Upper lobe of left lung (tissue), 6 donors: ENCODE results near the gene SPACDR. TPM values are rescaled to one million over a fixed set of nuclear protein-coding genes. Genes with fewer than 3 reads are reported as not detected.
A peak's percentile ranks its signal among the peaks of the same experiment; 100 is the strongest.

ENCODE experiments used
- ATAC-seq, 2 donors: fragments of 200-7000 bp; cut with Tn5 transposase; one replicate each; pipeline ENCODE4 v1.9.1; 2022; ENCODE audit warnings: mild to moderate bottlenecking in 2 of 2, moderate library complexity in 2 of 2; ENCODE audit not compliant: low FRiP score in 2 of 2
- DNase-seq, 2 donors: peaks; one replicate each; pipeline ENCODE4 v3.0.0-alpha.2; 2019 to 2020
- H3K27ac ChIP-seq, 4 donors: fragments of 200-600 bp; sonication (generic); one replicate each; pipeline ENCODE4 v1.5.1; 2016 to 2019
- H3K27me3 ChIP-seq, 4 donors: fragments of 200-600 bp; sonication (generic); one replicate each; pipeline ENCODE4 v1.5.1; 2017 to 2019
- H3K36me3 ChIP-seq, 4 donors: fragments of 200-600 bp; sonication (generic); one replicate each; pipeline ENCODE4 v1.5.1; 2016 to 2019
- H3K4me1 ChIP-seq, 4 donors: fragments of 200-600 bp; sonication (generic); one replicate each; pipeline ENCODE4 v1.5.1; 2018 to 2019
- H3K4me3 ChIP-seq, 4 donors: fragments of 200-600 bp; sonication (generic); one replicate each; pipeline ENCODE4 v1.5.1; 2017 to 2019; ENCODE audit warnings: mild to moderate bottlenecking in 2 of 4, moderate library complexity in 1 of 4
- H3K9me3 ChIP-seq, 4 donors: fragments of 200-600 bp; sonication (generic); one replicate each; pipeline ENCODE4 v1.5.1; 2018 to 2019
- CTCF ChIP-seq, 6 experiments: fragments of 450-650 bp in 4 of 6; fragments of 200-600 bp in 2 of 6; sonication (generic) in 2 of 6; IDR thresholded peaks; one replicate each; pipeline ENCODE4 v1.5.1; 2016 to 2019; ENCODE audit warnings: antibody characterized with exemption in 6 of 6
- EP300 ChIP-seq, 4 donors: sonication (generic); formaldehyde crosslinking; IDR thresholded peaks; one replicate each; pipeline ENCODE4 v1.5.1; 2017; ENCODE audit warnings: antibody characterized with exemption in 4 of 4, control low read depth in 2 of 4
- POLR2A ChIP-seq, 4 donors: fragments of 450-650 bp; IDR thresholded peaks; one replicate each; pipeline ENCODE4 v1.5.1; 2016 to 2017; ENCODE audit warnings: antibody characterized with exemption in 4 of 4, mild to moderate bottlenecking in 2 of 4
- POLR2AphosphoS5 ChIP-seq, 2 donors: sonication (generic); formaldehyde crosslinking; IDR thresholded peaks; one replicate each; pipeline ENCODE4 v1.5.1; 2017; ENCODE audit warnings: antibody characterized with exemption in 2 of 2
- WGBS, 2 donors: methylation state at CpG; one replicate each; pipeline ENCODE4 v1.1.5; 2017 to 2018; 5-methylcytosine and 5-hydroxymethylcytosine counted together
- total RNA-seq, 6 donors: library from RNA; depleted of rRNA in 4 of 6; stranded (reverse); fragments of >200 nt in 4 of 6; gene quantifications; one replicate each; pipeline versions ENCODE4 v1.1.0 to v1.2.1, GENCODE V29; 2016 to 2021
- donor health status: DM: no; HTN: no; CAD: no; lungs with moderate emphysema.
- donor health status: DM: no; HTN: yes; CAD: no; lungs with severe emphysema.

SPACDR gene
- total RNA-seq, 6 donors from 2014 or later = 0.59 to 2.1 (median 1.3) TPM; not detected in 2

DNA sequence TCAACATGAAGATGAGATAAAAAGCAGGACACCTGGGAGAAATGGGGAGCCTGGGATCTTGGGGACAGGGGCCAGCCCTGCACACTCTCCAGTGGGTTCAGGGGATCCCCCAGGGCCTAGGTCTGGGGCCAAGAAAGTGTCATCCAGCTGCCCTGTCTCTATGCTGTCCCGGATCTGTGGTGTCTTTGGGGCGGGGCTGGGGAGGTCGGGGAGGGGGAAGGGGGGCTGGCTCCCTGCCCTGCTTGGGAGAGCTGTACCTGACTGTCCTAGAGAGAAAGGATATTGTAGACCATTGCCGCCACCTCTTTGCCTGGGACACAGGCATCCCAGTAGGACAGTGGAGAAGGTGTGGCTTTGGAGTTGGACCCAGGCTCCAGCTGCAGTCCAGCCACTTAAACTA lies 7.0 kb upstream of the SPACDR start:
- Histone ChIP-seq H3K27me3 (no peaks in the 10 kb centered on the region), H3K36me3 (peaks cover 7 to 65% (median 34%) of the 10 kb centered on the region in 4 donors), H3K27ac (peak overlapping the region in 1 of 4 donors; percentile 29), H3K9me3 (no peaks in the 10 kb centered on the region), H3K4me1 (peaks cover 33 to 60% (median 43%) of the 10 kb centered on the region in 4 donors), H3K4me3 (no peak overlapping the region)
- 61% methylated on average over 4 of the region's 4 CpGs; no CpG with 5 or more reads in 1 of the 2 donors for WGBS, 2 donors
- DNase-seq (no peak), ATAC-seq (no peak)
- TF ChIP-seq POLR2AphosphoS5 (IDR thresholded peaks at IDR 0.05) (no peak), CTCF (IDR thresholded peaks at IDR 0.05) (no peak), POLR2A (IDR thresholded peaks at IDR 0.05) (no peak), EP300 (IDR thresholded peaks at IDR 0.05) (no peak)

DNA sequence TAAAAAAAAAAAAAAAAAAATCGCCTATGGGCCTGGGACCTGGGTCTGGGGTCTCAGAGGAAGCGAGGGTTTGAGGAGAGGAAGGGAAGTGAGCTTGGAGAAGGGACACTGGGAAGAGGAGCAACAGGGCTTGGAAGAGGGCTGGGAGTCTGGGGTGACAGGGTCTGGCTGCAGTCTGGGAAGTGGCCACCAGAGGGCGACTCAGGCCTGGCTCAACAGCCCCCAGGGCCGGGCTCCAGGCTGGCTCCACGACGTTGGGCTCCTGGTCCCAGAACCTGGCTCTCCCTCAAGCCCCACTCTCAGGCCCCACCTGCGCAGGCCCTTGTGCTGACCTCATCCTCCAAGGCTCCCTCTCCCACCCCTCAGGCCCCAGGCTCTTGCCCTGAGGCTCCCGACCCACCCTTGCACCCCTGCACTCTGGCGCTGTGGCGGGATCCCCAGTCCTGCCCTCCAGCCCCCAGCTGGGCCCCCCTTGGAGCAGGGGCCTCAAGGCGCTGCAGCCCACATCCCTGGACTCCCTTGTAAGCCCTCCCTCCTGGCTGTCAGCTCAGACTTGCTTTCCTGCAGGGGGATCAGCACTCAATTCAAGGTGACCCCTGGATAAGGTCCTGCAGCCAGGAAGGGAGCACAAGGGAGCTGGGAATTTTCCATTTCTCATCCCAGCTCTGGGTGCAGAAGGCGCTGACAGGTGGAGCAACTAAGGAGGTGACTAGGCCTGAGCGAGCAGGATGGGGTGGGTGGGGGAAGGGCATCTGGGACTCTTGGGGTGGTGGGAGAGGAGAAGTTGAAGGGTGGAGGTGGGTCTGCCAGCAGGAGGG lies 5.4 kb upstream of the SPACDR start:
- Histone ChIP-seq H3K4me1 (peaks cover 29 to 54% (median 38%) of the 10 kb centered on the region in 4 donors), H3K9me3 (no peaks in the 10 kb centered on the region), H3K27ac (peak overlapping the region in 2 of 4 donors; percentile 42 to 61), H3K27me3 (no peaks in the 10 kb centered on the region), H3K4me3 (no peak overlapping the region), H3K36me3 (peaks cover 7 to 55% (median 29%) of the 10 kb centered on the region in 4 donors)
- ATAC-seq = peak; percentile 87 to 91
- peak; percentile 90 to 91 for DNase-seq
- TF ChIP-seq EP300 (IDR thresholded peaks at IDR 0.05) = no peak
- TF ChIP-seq POLR2A (IDR thresholded peaks at IDR 0.05) = no peak
- TF ChIP-seq CTCF (IDR thresholded peaks at IDR 0.05) = peak; percentile 94 to 98 (median 96)
- no peak for TF ChIP-seq POLR2AphosphoS5 (IDR thresholded peaks at IDR 0.05)
- WGBS, 2 donors = 18 to 49% methylated on average over 9 to 10 of the region's 13 CpGs

DNA sequence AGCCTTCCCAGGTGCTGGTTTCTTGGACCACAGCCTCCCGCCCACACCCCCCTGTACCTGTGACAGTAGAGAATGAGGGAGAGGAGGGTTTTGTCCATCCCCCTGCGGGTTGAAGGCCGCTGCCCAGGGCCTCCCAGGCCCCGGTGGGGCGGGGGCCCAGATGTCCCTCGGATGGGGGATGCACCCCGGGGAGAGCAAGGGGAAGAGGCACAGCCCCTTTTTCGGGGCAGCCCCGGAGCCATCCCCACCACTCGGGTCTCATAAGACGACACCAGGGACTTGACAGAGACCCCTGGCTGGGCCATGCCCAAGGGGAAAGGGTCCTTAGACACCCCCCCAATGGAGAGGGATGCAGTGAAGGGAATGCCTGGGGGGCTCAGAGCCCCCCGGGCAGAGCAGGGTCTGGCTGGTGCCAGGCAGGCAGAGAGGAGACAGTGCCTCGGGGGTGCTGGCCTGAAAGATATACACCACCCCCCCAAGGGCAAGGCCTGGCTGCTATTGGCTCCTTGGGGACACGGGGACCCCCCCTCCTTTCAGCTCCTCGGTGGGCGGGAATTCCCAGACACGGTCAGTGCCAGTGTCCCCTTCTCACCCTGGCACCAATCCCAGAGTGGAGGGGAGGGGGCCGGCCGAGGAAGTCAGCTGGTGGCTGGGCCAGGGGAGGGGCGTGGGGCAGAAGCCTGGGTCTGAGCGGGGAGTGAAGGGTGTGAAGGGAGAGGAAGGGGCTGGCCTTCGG lies 3.7 kb upstream of the SPACDR start:
- no peak for ATAC-seq
- Histone ChIP-seq H3K36me3 (peaks cover 3 to 45% (median 18%) of the 10 kb centered on the region in 4 donors), H3K27ac (peak overlapping the region in 2 of 4 donors; percentile 27 to 79), H3K4me1 (peaks cover 23 to 38% (median 27%) of the 10 kb centered on the region in 4 donors), H3K9me3 (no peaks in the 10 kb centered on the region), H3K27me3 (no peaks in the 10 kb centered on the region), H3K4me3 (no peak overlapping the region)
- TF ChIP-seq POLR2AphosphoS5 (IDR thresholded peaks at IDR 0.05) (no peak), CTCF (IDR thresholded peaks at IDR 0.05) (no peak), EP300 (IDR thresholded peaks at IDR 0.05) (no peak), POLR2A (IDR thresholded peaks at IDR 0.05) (no peak)
- DNase-seq = no peak
- 61 to 77% methylated on average over 21 of the region's 22 CpGs for WGBS, 2 donors

DNA sequence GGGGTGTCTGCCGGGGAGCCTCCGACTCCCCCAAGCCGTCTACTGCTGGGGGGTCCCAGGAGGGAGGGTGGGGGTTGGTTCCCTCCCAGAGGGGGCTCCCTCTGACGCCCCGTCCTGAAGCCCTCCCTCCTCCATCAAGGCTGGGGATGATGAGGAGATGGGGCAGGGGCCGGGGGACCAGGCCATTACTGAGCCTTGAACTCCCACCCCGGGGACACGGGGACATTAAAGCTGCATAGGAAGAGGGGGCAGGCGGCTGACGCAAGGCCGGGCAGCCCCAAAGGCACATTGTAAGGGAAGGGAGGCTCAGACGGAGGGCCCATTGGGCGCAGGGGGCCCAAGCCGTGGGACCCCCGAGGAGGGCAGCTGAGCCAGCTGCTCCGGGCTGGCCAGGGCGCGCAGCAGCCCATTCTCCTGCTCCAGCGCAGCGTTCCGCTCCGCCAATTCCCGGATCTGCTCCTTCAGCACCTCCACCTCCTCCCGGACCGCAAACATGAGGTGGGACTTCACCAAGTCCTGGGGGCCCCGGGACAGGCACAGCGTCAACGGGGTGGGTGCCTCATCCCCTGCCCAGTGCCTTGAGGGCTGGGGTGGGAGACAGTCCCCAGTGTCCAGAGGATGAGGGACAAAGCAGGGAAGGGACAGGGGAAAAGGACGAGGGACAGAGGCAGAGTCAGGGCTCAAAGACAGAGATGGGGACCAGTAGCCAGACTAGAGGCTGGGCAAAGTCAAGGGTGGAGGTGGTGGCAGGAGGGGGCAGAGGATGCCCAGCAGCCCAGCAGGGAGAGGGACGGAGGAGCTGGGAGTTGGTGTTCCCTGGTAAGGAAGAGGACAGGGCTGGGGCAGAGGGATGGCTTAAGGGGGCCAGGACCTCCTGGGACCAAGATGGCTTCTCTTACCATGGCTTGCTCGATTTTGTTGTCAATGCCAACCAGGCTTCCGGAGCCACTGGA lies 2.9 kb upstream of the SPACDR start:
- H3K27me3 ChIP-seq = no peaks in the 10 kb centered on the region
- peaks cover 15 to 29% (median 19%) of the 10 kb centered on the region in 4 donors for H3K4me1 ChIP-seq
- DNase-seq = peak in 1 of 2 donors; percentile 71
- peaks cover 3 to 45% (median 18%) of the 10 kb centered on the region in 4 donors for H3K36me3 ChIP-seq
- TF ChIP-seq EP300 (IDR thresholded peaks at IDR 0.05) (no peak), CTCF (IDR thresholded peaks at IDR 0.05) (no peak), POLR2A (IDR thresholded peaks at IDR 0.05) (no peak), POLR2AphosphoS5 (IDR thresholded peaks at IDR 0.05) (no peak)
- ATAC-seq = no peak
- H3K4me3 ChIP-seq = no peak overlapping the region
- peak overlapping the region; percentile 0 to 79 (median 49) for H3K27ac ChIP-seq
- 79 to 80% methylated on average over 23 to 29 of the region's 32 CpGs for WGBS, 2 donors
- no peaks in the 10 kb centered on the region for H3K9me3 ChIP-seq
